ENCODE measurements around the gene TSGA10. TPM values are rescaled to one million over a fixed set of nuclear protein-coding genes. Genes with fewer than 3 reads are reported as not detected.

The TSGA10 gene
- total RNA-seq, 1 donor from 2014 or later, result 8.3 TPM

DNA sequence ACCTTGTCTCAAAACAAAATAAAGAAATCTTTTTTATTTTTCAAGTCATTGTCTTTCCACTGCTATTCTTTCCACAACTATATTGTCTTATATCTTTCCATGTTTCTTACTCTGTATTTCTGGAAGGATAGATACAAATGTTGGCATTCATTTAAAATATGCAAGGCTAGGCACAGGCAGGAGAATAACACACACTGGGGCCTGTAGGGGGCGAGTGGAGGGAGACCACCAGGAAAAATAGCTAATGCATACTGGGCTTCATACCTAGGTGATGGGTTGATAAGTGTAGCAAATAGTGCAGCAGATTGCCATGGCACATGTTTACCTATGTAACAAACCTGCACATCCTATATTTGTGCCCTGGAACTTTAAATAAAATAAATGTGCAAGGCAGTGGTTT is 35.8 kb upstream of the TSGA10 start:
- no peaks in the 10 kb centered on the region for H3K27me3 ChIP-seq (ENCODE audit: control insufficient read depth, insufficient read depth, low read length)
- DNase-seq (ENCODE audit: low read depth), result no peak
- H3K4me3 ChIP-seq (ENCODE audit: low read depth, low read length), result no peak overlapping the region
- H3K36me3 ChIP-seq (ENCODE audit: control insufficient read depth, insufficient read depth, low read length), result no peaks in the 10 kb centered on the region
- TF ChIP-seq, protein P1, sequence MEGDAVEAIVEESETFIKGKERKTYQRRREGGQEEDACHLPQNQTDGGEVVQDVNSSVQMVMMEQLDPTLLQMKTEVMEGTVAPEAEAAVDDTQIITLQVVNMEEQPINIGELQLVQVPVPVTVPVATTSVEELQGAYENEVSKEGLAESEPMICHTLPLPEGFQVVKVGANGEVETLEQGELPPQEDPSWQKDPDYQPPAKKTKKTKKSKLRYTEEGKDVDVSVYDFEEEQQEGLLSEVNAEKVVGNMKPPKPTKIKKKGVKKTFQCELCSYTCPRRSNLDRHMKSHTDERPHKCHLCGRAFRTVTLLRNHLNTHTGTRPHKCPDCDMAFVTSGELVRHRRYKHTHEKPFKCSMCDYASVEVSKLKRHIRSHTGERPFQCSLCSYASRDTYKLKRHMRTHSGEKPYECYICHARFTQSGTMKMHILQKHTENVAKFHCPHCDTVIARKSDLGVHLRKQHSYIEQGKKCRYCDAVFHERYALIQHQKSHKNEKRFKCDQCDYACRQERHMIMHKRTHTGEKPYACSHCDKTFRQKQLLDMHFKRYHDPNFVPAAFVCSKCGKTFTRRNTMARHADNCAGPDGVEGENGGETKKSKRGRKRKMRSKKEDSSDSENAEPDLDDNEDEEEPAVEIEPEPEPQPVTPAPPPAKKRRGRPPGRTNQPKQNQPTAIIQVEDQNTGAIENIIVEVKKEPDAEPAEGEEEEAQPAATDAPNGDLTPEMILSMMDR (IDR thresholded peaks at IDR 0.05; ENCODE audit: insufficient read depth, low read length, poor library complexity, severe bottlenecking), result no peak

DNA sequence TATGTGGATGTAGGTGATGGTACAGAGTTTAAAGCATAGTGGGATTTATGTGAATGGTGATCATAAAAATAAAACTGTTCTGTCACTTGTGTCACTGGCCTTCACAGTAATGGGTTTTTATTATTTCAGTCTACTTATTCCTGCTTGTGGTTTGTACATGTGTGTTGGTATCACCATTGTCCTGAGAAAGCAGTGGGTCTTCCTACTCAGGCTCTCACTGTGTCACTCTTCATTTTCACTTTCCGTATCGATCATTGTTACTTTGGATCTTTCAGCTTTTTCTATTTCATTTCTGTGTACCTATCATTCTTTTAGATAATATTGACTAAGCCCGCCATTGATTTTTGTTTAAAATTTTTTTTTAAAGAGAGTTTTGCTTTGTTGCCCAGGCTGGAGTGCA is 33.6 kb upstream of the TSGA10 start:
- DNase-seq (ENCODE audit: low read depth), result no peak
- Histone ChIP-seq H3K4me3 (ENCODE audit: low read depth, low read length) (no peak overlapping the region), H3K27me3 (ENCODE audit: control insufficient read depth, insufficient read depth, low read length) (no peaks in the 10 kb centered on the region), H3K36me3 (ENCODE audit: control insufficient read depth, insufficient read depth, low read length) (no peaks in the 10 kb centered on the region)
- TF ChIP-seq, protein P1 (IDR thresholded peaks at IDR 0.05; ENCODE audit: insufficient read depth, low read length, poor library complexity, severe bottlenecking), result no peak

DNA sequence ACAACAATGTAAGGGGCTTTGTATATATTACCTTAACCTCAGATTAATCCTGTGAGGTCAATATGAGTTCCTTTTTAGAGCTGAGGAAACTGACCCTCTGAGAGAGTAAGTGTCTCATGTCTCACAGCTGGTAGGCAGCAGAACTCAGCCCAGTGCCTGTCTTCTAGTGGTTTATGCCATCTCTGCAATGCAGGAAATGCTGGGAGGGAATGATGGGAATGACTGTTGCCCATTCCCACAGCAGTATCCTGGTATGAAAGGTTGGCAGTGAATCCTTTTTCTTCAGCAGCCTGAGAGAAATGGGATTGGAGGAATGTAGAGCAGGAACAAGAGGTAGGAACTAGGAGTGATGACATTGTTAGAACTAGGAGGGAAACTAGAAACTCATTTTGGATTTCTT is 32.3 kb upstream of the TSGA10 start:
- no peak for DNase-seq (ENCODE audit: low read depth)
- Histone ChIP-seq H3K4me3 (ENCODE audit: low read depth, low read length) (no peak overlapping the region), H3K27me3 (ENCODE audit: control insufficient read depth, insufficient read depth, low read length) (no peaks in the 10 kb centered on the region), H3K36me3 (ENCODE audit: control insufficient read depth, insufficient read depth, low read length) (no peaks in the 10 kb centered on the region)
- TF ChIP-seq, protein P1 (IDR thresholded peaks at IDR 0.05; ENCODE audit: insufficient read depth, low read length, poor library complexity, severe bottlenecking), result no peak

DNA sequence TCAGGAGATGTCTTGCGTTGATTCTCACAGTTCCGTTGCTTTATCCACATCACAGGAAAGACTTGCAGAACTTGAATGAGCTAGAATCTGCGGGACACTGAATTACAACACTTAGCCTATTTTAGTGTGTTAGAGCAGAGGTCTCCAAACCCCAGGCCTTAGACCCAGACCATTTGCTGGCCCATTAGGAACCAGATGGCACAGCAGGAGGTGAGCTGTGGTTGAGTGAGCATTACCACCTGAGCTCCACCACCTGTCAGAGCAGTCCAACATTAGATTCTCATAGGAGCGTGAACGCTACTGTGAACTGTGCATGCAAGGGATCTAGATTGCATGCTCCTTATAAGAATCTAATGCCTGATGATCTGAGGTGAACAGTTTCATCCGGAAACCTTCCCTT is 30.1 kb upstream of the TSGA10 start:
- Histone ChIP-seq H3K36me3 (ENCODE audit: control insufficient read depth, insufficient read depth, low read length) (no peaks in the 10 kb centered on the region), H3K4me3 (ENCODE audit: low read depth, low read length) (no peak overlapping the region)
- TF ChIP-seq, protein P1 (IDR thresholded peaks at IDR 0.05; ENCODE audit: insufficient read depth, low read length, poor library complexity, severe bottlenecking), result no peak

DNA sequence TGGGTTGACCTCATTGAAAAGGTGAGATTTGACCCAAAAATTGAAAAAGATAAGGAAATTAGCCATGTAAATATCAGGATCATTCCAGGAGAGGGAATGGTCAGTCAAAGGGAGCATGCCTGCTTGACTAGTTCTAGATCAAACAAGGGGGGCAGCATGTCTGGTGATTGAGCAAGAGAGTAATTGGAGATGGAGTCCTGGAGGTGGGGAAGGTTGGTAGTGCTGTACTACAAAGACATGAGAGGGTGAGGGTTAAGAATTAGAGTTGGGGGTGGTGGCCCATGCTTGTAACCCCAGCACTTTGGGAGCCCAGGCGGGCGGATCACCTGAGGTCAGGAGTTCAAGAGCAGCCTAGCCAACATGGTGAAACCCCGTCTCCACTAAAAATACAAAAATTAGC is 28.3 kb upstream of the TSGA10 start:
- TF ChIP-seq, protein P1 (IDR thresholded peaks at IDR 0.05; ENCODE audit: insufficient read depth, low read length, poor library complexity, severe bottlenecking), result no peak
- no peaks in the 10 kb centered on the region for H3K27me3 ChIP-seq (ENCODE audit: control insufficient read depth, insufficient read depth, low read length)
- H3K4me3 ChIP-seq (ENCODE audit: low read depth, low read length), result no peak overlapping the region
- no peaks in the 10 kb centered on the region for H3K36me3 ChIP-seq (ENCODE audit: control insufficient read depth, insufficient read depth, low read length)
- no peak for DNase-seq (ENCODE audit: low read depth)

More for the DNA sequence above, 30.1 kb upstream of the TSGA10 start:
- no peaks in the 10 kb centered on the region for H3K27me3 ChIP-seq (ENCODE audit: control insufficient read depth, insufficient read depth, low read length)
- DNase-seq (ENCODE audit: low read depth), result no peak

DNA sequence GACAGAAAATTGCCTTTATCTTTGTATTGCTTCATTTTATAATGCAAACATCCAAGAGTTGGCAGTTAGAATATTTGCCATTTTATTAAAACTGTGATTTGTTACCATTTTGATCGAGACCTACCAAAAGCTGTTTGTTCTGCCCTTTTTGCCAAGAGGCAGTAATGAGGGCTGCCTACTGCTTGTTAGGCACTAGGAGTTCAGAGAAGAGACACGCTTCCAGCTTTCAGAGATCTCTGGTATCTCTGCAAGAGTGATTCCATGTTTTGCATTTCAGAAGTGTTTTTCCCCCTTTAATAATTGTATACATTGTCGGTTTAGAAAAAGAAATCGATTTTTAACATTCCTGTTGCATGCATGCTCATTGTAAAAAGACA is 26.9 kb upstream of the TSGA10 start:
- DNase-seq (ENCODE audit: low read depth), result no peak
- Histone ChIP-seq H3K36me3 (ENCODE audit: control insufficient read depth, insufficient read depth, low read length) (no peaks in the 10 kb centered on the region), H3K27me3 (ENCODE audit: control insufficient read depth, insufficient read depth, low read length) (no peaks in the 10 kb centered on the region), H3K4me3 (ENCODE audit: low read depth, low read length) (peak overlapping the region; percentile 89)
- TF ChIP-seq, protein P1 (IDR thresholded peaks at IDR 0.05; ENCODE audit: insufficient read depth, low read length, poor library complexity, severe bottlenecking), result no peak

Data from kidney epithelial cell (primary cell).